ENCODE measurements around the gene DNAJA2.

Gene DNAJA2

DNA sequence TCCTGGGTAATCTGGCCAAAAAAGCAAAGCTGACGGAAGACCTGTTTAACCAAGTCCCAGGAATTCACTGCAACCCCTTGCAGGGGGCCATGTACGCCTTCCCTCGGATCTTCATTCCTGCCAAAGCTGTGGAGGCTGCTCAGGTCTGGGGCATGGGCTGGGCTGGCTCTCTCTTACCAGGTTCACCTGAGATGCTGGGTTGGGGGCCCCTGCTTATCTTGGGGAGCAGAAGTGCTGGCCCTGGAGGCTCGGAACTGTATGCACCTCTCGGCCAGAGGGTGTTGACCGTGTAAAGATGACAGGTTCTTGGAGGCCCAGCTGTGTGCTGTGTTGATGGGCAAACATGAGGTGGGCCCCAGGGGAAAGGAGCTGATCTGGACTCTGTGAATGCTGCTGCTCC is 49.1 kb downstream of the DNAJA2 start:
- DNase-seq, result no peak

DNA sequence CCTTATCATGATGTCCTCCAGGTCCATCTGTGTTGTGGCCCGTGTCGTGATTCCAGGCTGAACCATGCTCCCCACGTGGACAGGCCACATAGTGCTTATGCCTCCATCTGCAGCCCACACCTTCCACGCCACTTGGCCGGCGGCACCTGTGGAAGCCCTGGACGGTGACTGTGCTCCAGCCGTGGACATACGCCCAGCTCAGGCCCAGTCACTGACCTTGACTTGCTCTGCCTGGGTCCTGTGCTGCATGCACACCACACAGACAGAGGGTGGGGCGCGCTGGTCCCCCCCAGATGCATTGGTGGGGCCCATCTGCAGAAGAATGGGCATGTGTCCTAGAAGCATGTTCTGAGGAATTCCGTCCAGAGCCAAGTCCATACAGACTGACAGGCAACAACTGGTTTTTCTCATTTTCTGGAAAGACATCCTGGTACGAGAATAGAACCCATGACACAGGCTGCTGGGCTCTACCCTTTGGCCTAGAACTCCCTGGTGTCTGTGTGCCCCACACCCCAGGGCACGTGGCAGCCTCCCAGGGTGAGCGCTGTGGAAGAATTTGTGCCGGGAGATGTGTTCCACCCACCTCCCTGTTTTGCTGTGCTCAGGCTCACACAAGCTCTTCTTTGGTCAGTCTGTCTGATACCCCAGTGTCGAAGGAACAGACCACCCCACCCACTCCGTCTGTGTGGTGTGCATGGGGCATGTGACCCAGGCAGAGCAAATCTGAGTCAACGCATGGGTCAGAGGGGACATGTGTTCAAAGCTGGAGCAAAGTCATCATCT is 49.8 kb downstream of the DNAJA2 start:
- no peak for DNase-seq

DNA sequence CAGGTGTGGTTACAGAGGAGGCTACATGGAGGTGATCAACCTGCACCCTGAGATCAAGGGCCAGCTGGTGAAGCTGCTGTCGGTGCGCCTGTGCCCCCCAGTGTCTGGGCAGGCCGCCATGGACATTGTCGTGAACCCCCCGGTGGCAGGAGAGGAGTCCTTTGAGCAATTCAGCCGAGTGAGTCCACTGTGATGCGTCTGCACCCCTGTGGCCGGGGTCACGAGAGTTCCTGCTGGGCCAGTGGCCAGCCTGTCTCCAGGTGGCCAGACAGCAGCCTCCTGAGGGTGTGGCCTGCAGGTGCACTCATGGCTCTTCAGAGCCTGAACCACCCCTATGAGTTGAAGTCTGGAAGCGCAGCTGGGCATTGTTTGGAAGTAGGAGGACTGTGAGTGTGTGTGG is 51.2 kb downstream of the DNAJA2 start:
- no peak for DNase-seq

DNA sequence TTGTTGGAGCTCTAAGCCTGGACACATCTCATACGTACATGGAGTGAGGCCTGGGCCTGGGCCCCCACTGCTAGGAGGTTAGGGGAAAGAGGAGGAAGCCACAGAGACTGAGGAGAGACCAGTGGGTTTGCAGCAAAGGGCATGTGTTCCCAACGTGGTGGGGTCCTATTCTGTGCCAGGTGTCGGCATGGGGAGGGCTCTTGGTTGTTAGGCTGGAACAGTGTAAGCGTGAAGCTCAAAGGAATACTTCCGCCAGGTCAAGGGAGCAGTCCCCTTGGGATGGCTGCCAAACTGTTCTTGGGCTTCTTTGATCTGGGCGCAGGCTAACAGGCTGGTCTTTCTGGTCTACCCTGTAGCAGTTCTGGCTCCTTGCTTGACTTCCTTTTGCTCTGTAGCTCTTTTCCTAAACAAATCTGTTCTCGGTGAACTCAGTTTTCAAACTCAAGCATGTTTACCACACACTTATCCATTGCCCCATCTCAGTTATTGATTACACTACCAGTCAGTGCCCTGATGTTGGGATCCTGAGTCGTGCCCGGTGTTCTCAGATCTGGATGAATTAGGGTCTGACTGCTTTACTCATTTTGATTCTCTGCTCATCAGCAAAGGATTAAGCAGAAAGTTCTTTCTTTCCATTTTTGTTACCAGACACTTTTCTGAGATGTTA is 52.9 kb downstream of the DNAJA2 start:
- no peak for DNase-seq

DNA sequence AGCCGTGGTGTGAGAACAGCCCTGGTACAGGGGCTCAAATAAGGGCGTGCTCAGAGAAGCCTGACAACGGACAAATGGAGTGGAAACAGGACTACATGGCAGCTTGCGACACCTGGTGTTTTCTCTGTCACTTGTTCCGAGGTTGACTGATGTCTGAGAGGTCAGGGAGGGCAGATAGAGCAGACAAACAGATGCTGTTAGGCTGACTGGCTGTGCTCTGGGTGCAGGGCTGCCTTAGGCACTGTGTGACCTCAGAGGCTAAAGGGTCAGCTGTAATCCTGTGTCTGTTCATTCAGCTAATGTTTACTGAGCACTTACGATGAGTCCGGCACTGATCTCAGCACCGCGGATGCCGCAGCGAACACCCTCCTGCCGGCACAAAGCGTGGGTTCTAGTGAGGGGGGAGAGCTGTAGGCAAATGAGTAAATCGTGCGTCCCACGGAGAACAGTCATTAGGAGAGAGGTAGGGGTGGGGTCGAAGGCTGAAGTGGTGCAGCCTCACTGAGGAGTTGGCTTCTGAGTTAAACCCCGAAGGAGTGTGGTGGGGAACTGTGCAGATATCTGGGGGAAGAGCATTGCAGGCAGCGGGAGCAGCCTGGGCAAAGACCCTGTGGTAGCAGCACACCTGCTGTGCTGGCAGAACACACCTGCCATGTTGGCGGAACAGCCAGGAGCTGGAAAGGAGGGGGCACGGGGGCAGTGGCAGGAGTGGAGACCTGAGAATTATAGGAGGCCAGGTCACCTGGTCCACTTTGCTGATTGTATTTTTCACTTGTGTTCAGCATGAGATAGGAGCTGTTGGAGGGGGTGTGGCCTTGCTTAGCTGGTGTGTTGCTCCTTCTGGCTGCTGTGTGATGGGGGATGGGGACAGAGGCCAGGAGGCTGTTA is 54.3 kb downstream of the DNAJA2 start:
- no peak for DNase-seq

DNA sequence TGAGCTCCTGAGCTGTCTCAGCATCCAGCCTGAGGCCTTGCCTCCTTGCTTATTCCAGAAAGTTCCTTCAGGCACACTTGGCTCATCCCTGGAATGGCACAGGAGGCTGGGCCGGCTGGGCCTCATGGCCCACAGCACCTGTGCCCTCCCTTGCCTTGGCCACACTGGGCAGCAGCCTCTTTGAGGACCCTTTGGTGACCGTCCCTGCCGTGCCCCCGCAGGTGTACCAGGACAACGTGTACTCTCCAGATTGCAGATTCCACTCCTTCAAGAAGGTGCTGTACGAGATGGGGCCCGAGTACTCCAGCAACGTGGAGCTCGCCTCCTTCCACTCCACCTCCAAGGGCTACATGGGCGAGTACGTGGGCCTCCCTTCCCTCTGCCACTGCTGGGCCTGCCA is 55.1 kb downstream of the DNAJA2 start:
- no peak for DNase-seq

DNA sequence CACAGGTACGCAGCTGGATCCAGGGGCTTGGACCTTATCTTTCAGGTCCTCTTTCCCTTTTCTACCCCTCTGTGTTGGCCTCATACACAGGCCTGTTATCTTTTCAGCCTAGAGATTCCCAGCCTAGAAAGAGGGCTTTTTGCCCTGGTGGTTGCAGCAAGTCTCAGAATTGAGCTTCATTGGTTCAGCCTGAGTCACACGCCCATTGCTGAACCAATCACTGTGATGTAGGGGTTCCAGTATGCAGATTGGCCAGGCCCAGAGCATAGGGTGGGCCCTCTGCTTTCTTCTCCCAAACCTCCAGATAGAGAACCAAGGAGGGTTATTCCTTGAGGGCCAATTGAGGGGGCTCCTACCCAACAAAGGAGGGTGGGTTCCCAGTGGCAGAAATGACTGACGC is 56.5 kb downstream of the DNAJA2 start:
- no peak for DNase-seq

DNA sequence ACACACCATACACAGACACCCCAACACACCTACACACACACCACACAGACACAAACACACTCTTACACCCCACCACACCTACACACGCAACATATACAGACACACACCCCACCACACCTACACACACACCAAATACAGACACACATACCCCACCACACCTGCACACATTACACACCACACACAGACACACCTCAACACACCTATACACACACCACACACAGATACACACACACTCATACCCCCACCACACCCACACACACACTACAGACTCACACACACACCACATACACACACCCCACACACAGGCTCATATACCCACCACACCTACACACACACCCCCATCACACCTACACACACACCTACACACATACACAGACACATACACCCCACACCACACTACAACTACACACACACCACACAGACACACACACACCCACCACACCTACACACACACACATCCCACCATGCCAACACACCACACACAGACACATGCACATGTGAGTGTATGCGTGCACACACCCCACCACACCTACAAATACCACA is 57.9 kb downstream of the DNAJA2 start:
- DNase-seq, result no peak

DNA sequence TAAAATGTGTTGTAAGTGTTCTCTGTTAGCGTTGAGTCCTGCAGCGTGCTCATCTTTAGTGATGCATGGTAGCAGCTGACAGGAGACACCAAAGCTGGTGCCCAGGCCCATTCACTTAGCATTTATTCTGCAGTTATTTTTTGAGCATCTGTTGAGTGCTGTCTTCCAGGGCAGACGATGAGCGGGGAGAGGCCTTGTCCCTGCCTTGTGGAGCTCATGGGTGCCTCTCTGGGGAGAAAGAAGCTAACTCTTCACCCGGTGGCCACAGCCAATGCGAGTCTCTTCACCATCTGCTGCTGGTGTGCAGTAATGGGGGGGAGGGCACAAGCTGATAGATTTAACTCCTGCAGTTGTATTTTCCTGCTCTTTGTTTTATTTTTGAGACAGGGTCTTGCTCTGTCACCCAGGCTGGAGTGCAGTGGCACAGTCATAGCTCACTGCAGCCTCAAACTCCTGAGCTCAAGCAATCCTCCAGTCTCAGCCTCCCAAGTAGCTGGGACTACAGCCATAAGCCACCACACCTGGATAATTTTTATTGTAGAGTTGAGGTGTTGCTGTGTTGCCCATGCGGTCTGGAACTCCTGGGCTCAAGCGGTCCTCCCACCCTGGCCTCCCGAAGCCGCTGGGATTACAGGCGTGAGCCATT is 58.8 kb downstream of the DNAJA2 start:
- DNase-seq, result no peak

DNA sequence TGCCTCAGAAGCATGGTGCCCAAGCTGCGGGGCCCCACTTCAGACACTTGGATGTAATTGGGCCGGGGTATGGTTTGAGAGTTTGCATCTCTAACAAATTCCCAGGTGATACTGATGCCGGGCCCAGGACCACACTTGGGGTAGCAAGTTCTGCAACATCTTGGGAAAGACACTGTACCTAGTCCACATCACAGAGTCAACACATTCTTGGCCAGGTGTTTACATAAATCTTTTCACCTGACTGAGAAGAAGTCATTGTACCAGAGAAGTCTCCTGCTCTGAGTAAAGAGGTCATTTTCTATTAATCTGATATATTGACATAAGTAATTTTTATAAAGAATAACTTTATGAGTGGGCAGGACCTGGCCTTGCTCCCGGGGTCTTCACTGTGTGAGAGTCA is 61.8 kb downstream of the DNAJA2 start:
- DNase-seq, result no peak

DNA sequence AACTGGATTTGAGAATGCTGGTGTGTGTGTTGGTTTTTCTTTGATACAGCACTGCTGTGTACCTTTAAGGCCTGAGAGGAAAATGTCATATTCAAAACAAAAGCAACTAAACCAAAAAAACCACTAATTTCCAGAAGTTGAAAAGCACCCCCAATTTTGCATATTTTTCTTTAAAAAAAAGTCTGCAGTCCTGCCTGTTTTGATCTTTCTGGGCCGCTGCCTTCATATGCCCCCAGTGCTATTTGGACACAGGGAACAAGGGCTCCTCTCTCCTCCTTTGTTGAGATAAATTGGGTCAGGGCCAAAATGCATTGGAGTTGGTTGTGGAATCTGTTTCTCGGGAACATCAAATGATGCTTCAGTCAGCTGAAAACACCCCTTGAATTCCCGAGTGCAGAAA is 62.4 kb downstream of the DNAJA2 start:
- no peak for DNase-seq

DNA sequence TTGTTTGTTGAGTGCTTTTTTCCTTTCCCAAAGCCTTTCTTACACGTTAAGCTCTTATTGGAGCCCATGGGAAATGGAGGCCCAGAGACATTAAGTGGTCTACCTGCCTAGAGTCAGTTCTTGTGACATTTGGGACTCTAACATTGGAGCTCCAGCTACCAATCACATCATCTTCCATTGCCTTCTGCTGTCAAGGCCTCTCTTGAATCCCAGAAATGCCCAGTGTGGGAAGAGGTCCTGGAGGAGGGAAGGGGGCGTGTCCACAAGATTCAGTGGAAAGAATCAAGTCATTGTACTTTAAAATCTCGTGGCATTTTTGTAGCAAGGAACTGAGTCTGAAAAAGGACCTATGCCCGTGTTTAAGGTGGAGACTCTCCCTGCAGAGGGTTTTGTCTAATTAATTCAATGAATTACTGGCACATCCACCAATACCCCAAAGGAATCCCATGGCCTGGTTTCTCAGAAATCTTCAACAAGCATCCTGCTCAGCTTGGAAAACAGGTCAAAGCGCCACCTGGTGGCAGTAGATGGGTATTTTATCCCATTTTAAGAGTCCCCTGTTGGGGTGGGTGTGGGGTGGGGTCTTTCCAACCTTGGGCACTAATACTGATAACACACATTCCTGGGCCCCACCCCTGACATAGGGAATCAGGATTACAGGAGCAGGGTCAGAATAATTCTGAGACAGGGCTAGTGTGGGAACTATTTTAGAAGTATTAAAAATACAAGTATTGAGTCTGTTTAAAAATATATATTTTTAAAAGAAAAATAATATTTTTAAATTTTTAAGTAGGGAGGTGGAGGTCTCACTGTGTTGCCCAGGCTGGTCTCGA is 64.7 kb downstream of the DNAJA2 start:
- peak; percentile 78 for DNase-seq

DNA sequence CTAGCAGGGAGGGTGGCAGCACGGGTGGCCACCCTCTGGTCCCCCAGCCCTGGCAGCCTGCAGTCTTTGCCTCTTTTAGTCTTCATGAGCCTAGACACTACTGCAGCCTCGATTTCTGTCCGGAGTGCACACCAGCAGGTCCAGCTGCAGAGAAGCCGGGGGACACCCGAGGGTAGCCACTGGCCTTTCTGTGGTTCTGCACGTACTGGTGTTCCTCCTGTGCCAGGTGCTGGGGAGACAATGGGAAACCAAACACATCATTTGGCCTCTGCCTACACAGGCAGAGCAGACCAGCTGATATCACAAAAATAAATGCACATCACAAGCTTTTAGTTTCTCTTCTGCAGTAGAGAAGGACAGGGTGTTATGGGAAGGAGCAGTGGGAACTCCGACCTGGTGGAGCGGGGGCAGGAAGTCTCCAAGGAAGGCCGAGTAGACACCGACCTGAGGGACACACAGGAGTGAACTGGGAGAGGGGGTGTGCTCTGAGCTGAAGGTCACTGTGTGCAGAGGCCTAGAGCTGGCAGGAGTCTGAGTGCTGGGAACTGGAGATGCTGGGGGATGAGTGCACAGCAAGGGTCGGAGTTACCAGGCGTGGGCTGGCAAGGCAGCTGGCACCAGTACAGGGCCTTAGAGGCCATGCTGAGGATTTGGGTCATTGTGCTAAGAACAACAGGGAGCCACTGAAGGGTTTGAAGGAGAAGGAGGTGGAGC is 66.3 kb downstream of the DNAJA2 start:
- DNase-seq, result no peak

DNA sequence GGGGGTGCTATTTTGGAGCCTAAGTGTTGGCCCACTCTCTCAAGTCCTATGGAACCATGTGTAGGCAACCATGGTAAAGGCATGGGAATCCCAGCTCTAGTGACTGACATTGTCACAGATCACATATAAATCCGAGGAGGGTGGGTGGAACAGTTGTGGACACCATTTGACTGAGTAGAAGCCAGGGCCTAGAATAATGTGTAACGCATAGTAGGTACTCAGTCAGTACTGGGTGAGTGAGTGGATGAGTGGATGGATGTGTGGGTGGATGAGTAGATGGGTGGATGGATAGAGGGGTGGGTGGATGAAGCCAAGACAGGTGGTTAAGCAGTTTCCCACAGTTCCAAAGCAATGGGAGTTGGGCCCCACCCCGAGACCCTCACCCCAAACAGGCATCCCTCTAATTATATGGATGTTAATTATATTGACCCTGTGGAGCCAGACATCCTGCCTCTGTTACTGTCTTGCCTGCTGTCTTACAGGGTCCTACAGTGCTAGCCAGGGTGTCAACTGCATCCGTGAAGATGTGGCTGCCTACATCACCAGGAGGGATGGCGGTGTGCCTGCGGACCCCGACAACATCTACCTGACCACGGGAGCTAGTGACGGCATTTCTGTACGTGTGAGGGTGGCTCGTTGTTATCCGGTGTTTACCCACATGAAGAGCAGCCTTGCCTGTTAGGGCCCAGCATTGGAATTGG is 67.0 kb downstream of the DNAJA2 start:
- no peak for DNase-seq
